ENCODE results near the gene ZNF467. TPM values are rescaled to one million over a fixed set of nuclear protein-coding genes. Genes with fewer than 3 reads are reported as not detected.

Gene ZNF467
- total and polyA plus RNA-seq, 2 of the 8 experiments (the other 6 are each of a cell fraction or from before 2014, with no cell fraction given), result 0.50 to 0.51 TPM

DNA sequence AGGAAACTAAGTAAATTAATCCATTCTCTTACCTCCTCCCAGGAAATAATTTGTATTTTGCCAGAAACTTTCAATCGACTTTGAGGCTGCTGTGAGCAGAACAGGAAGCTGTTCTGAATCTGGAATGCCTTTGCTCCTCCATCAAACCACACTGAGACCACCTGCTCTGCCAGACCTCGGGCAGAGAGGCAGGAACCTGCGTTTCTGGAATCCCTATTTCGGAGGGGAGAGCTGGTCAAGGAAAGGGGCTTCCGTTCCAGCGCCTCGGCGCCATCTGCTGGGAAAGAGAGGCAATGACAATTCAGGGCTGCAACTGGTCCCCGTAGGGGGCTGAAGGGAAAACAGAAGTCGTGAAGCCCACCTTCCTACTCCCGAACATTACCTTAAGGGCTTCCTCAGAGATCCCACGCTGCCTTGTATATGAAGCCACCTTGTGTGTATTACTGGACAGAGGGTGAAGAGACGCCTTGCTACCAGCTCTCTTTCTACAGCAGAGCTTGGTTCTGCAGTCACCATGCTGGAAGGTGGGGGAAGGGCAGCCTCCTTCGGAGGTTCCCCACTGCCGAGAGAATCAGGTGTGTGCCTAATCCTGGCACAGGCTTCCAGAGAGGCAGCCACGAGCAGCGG lies 31.2 kb downstream of the ZNF467 start (continued):
- TF ChIP-seq, protein P1, sequence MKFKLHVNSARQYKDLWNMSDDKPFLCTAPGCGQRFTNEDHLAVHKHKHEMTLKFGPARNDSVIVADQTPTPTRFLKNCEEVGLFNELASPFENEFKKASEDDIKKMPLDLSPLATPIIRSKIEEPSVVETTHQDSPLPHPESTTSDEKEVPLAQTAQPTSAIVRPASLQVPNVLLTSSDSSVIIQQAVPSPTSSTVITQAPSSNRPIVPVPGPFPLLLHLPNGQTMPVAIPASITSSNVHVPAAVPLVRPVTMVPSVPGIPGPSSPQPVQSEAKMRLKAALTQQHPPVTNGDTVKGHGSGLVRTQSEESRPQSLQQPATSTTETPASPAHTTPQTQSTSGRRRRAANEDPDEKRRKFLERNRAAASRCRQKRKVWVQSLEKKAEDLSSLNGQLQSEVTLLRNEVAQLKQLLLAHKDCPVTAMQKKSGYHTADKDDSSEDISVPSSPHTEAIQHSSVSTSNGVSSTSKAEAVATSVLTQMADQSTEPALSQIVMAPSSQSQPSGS (IDR thresholded peaks at IDR 0.05; ENCODE audit: low read length), result 0 out of 2 replicates have a peak, but pooled peaks have one; percentile 52
- no peak for TF ChIP-seq TEAD4 (IDR thresholded peaks at IDR 0.05; ENCODE audit: low read depth, low read length)
- peak; percentile 23; the same call in 1 of the 2 replicates for TF ChIP-seq TBP (IDR thresholded peaks at IDR 0.05; ENCODE audit: low read depth, low read length)
- TF ChIP-seq POLR2AphosphoS5 (IDR thresholded peaks at IDR 0.05; ENCODE audit: low read depth, low read length), result no peak
- TF ChIP-seq BCL11A (IDR thresholded peaks at IDR 0.05; ENCODE audit: low read depth in 2 of 2, low read length in 2 of 2), result no peak
- TF ChIP-seq, protein P2, sequence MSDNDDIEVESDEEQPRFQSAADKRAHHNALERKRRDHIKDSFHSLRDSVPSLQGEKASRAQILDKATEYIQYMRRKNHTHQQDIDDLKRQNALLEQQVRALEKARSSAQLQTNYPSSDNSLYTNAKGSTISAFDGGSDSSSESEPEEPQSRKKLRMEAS (IDR thresholded peaks at IDR 0.05), result peak; percentile 80
- TF ChIP-seq CREB1 (IDR thresholded peaks at IDR 0.05), result no peak
- no peak for TF ChIP-seq CBX8 (IDR thresholded peaks at IDR 0.05; ENCODE audit: borderline replicate concordance, low read depth, low read length)
- peak; percentile 82 to 87 for TF ChIP-seq RAD21 (IDR thresholded peaks at IDR 0.05 in 1 of 2, conservative IDR thresholded peaks at IDR 0.05 in 1 of 2; ENCODE audit: low read depth in 2 of 2, low read length in 2 of 2)
- peak; percentile 40 for TF ChIP-seq ASH2L (IDR thresholded peaks at IDR 0.05; ENCODE audit: low read length)
- no peak for TF ChIP-seq HDAC2 (IDR thresholded peaks at IDR 0.05; ENCODE audit: borderline replicate concordance in 1 of 2, low read depth in 2 of 2, low read length in 2 of 2)
- peak; percentile 52 for TF ChIP-seq KDM4A (IDR thresholded peaks at IDR 0.05; ENCODE audit: low read depth, low read length, severe bottlenecking)
- TF ChIP-seq, protein P3, sequence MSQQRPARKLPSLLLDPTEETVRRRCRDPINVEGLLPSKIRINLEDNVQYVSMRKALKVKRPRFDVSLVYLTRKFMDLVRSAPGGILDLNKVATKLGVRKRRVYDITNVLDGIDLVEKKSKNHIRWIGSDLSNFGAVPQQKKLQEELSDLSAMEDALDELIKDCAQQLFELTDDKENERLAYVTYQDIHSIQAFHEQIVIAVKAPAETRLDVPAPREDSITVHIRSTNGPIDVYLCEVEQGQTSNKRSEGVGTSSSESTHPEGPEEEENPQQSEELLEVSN (IDR thresholded peaks at IDR 0.05), result peak; percentile 63
- no peak for TF ChIP-seq BACH1 (IDR thresholded peaks at IDR 0.05; ENCODE audit: low read length)
- TF ChIP-seq FOSL1 (IDR thresholded peaks at IDR 0.05; ENCODE audit: insufficient read depth, low read depth, low read length), result no peak

Measured in H1 (cell line).